ENCODE results near the gene FOXN3. TPM values are rescaled to one million over a fixed set of nuclear protein-coding genes. Genes with fewer than 3 reads are reported as not detected.

The FOXN3 gene
- total RNA-seq, 1 experiment from 2014 or later, result 8.8 TPM

GRCh38 chr14:89401241-89401640 is 15.8 kb downstream of the FOXN3 start:
- H3K36me3 ChIP-seq (ENCODE audit: control insufficient read depth, insufficient read depth, low read length), result no peaks in the 10 kb centered on the region
- BruUV-seq (replicated peaks), result no TSS peak
- ATAC-seq (no peak), DNase-seq (ENCODE audit: low read depth, low spot score) (no peak)
- H3K9me3 ChIP-seq (ENCODE audit: control insufficient read depth, insufficient read depth, low read depth, low read length), result no peaks in the 10 kb centered on the region
- no peak overlapping the region for H3K27ac ChIP-seq (ENCODE audit: low read length)
- TF ChIP-seq CTCF (IDR thresholded peaks at IDR 0.05), result no peak
- no peak for TF ChIP-seq TCF7L2 (IDR thresholded peaks at IDR 0.05; ENCODE audit: low read depth, low read length)
- TF ChIP-seq POLR2AphosphoS5 (IDR thresholded peaks at IDR 0.05; ENCODE audit: low read depth, low read length), result no peak
- no peak for TF ChIP-seq REST (IDR thresholded peaks at IDR 0.05; ENCODE audit: insufficient read depth in 1 of 2, low read depth in 2 of 2, low read length in 1 of 2)
- in situ Hi-C loops (cut with HindIII; ENCODE audit: low pct_unique_long_range_greater_than_20kb, low sequenced_read_pairs), result no loop called here
- no peak overlapping the region for H3K4me3 ChIP-seq (ENCODE audit: low read depth in 2 of 2, low read length in 2 of 2)
- POLR2A ChIA-PET, result no interaction called here
- H3K27me3 ChIP-seq (ENCODE audit: control insufficient read depth, insufficient read depth, low read length), result no peaks in the 10 kb centered on the region
- CTCF ChIA-PET, result no interaction called here
- intact Hi-C loops (cut with micrococcal nuclease; ENCODE audit: unreplicated experiment), result no loop called here
- H3K4me1 ChIP-seq (ENCODE audit: control insufficient read depth, insufficient read depth, low read length), result no peaks in the 10 kb centered on the region

GRCh38 chr14:89400529-89400928 is 16.5 kb downstream of the FOXN3 start:
- no peaks in the 10 kb centered on the region for H3K36me3 ChIP-seq (ENCODE audit: control insufficient read depth, insufficient read depth, low read length)
- no peaks in the 10 kb centered on the region for H3K4me1 ChIP-seq (ENCODE audit: control insufficient read depth, insufficient read depth, low read length)
- no peaks in the 10 kb centered on the region for H3K27me3 ChIP-seq (ENCODE audit: control insufficient read depth, insufficient read depth, low read length)
- ChIA-PET POLR2A (no interaction called here), CTCF (no interaction called here)
- H3K9me3 ChIP-seq (ENCODE audit: control insufficient read depth, insufficient read depth, low read depth, low read length), result no peaks in the 10 kb centered on the region
- no TSS peak for BruUV-seq (replicated peaks)
- H3K27ac ChIP-seq (ENCODE audit: low read length), result no peak overlapping the region
- in situ Hi-C loops (cut with HindIII; ENCODE audit: low pct_unique_long_range_greater_than_20kb, low sequenced_read_pairs), result no loop called here
- H3K4me3 ChIP-seq (ENCODE audit: low read depth in 2 of 2, low read length in 2 of 2), result no peak overlapping the region
- intact Hi-C loops (cut with micrococcal nuclease; ENCODE audit: unreplicated experiment), result no loop called here
- DNase-seq (ENCODE audit: low read depth, low spot score) (no peak), ATAC-seq (no peak)
- TF ChIP-seq TCF7L2 (IDR thresholded peaks at IDR 0.05; ENCODE audit: low read depth, low read length), result no peak
- TF ChIP-seq REST (IDR thresholded peaks at IDR 0.05; ENCODE audit: insufficient read depth in 1 of 2, low read depth in 2 of 2, low read length in 1 of 2), result no peak
- TF ChIP-seq CTCF (IDR thresholded peaks at IDR 0.05), result no peak
- no peak for TF ChIP-seq SIN3A (IDR thresholded peaks at IDR 0.05; ENCODE audit: borderline replicate concordance, insufficient read depth, low read depth, low read length)
- no peak for TF ChIP-seq POLR2AphosphoS5 (IDR thresholded peaks at IDR 0.05; ENCODE audit: low read depth, low read length)
